HepG2 (cell line): ENCODE results near the gene PEX11A. TPM values are rescaled to one million over a fixed set of nuclear protein-coding genes. Genes with fewer than 3 reads are reported as not detected.
A peak's percentile ranks its signal among the peaks of the same experiment; 100 is the strongest.

ENCODE experiments used
- ATAC-seq: fragments of 200-7000 bp; cut with Tn5 transposase; 3 replicates; pipeline ENCODE4 v1.9.1; 2020; ENCODE audit warnings: mild to moderate bottlenecking, moderate library complexity
- BruUV-seq: library from RNA; stranded (reverse); fragments of 400-500 nt; replicated peaks from 2 replicates; lab custom pipeline; 2021; lab: Mats Ljungman, UMichigan
- CTCF ChIA-PET: fragments of 300-600 bp; formaldehyde crosslinking; extraction: SDS; loops from one replicate; lab custom pipeline; 2021; ENCODE audit warnings: low total read pairs, inconsistent platforms, low intra/inter-chr PET ratio; lab: Yijun Ruan, JAX
- POLR2A ChIA-PET: fragments of 350-600 bp; sonication (Branson Sonifier 250); formaldehyde crosslinking; loops from one replicate; lab custom pipeline; 2020; ENCODE audit warnings: antibody characterized with exemption, inconsistent platforms; lab: Yijun Ruan, JAX
- DNase-seq: peaks from one replicate; pipeline ENCODE4 v3.0.0-alpha.2; 2015; ENCODE audit warnings: low spot score
- FAIRE-seq: peaks from 3 replicates; lab custom pipeline; 2011; peaks lifted over from hg19 to GRCh38; lab: Jason Lieb, UNC
- H2AFZ ChIP-seq: one replicate; pipeline ENCODE4 v1.6.1; 2011; ENCODE audit warnings: low read length, inconsistent platforms
- H3K27ac ChIP-seq: fragments of 300-600 bp; 3 replicates; pipeline ENCODE4 v1.8.0; 2011; ENCODE audit warnings: mixed run types, mild to moderate bottlenecking, mixed read lengths, low read length, inconsistent platforms; ENCODE audit not compliant: insufficient read depth; ENCODE audit errors: extremely low read length
- H3K27me3 ChIP-seq, 2 experiments: fragments of 200-600 bp in 1 of 2; 2 replicates in 1 of 2; 3 replicates in 1 of 2; pipeline versions ENCODE4 v1.6.0 to v1.8.0; 2011; ENCODE audit warnings: low read length in 2 of 2, mild to moderate bottlenecking in 2 of 2, moderate library complexity in 2 of 2, inconsistent platforms in 1 of 2; ENCODE audit not compliant: insufficient read depth in 2 of 2, control insufficient read depth in 1 of 2
- H3K36me3 ChIP-seq, 2 experiments: fragments of 200-600 bp in 1 of 2; replicated peaks in 1 of 2; 2 replicates in 1 of 2; 3 replicates in 1 of 2; pipeline versions ENCODE4 v1.5.1 to v1.8.0; 2011; ENCODE audit warnings: low read length in 2 of 2, inconsistent platforms in 1 of 2; ENCODE audit not compliant: insufficient read depth in 2 of 2, control insufficient read depth in 1 of 2
- H3K4me1 ChIP-seq: 2 replicates; pipeline ENCODE4 v1.5.1; 2012; ENCODE audit warnings: low read length, inconsistent platforms; ENCODE audit not compliant: insufficient read depth
- H3K4me2 ChIP-seq: 2 replicates; pipeline ENCODE4 v1.6.0; 2011; ENCODE audit warnings: low read depth, low read length, inconsistent platforms
- H3K4me3 ChIP-seq, 3 experiments: fragments of 200-600 bp in 1 of 3; sonication (generic), shearing (Covaris generic) in 1 of 3; replicated peaks in 1 of 3; 2 replicates each; pipeline ENCODE4 v1.5.1; 2011 to 2016; ENCODE audit warnings: low read length in 3 of 3, inconsistent platforms in 2 of 3, low read depth in 2 of 3, mild to moderate bottlenecking in 2 of 3, control low read depth in 1 of 3, mixed read lengths in 1 of 3; ENCODE audit not compliant: insufficient read depth in 1 of 3
- H3K79me2 ChIP-seq: one replicate; pipeline ENCODE4 v1.6.1; 2011; ENCODE audit warnings: low read length, inconsistent platforms; ENCODE audit not compliant: insufficient read depth
- H3K9ac ChIP-seq: 2 replicates; pipeline ENCODE4 v1.6.0; 2011; ENCODE audit warnings: mild to moderate bottlenecking, low read depth, low read length, inconsistent platforms; ENCODE audit not compliant: insufficient read depth
- H3K9me3 ChIP-seq: 2 replicates; pipeline ENCODE4 v1.5.1; 2012; ENCODE audit warnings: mild to moderate bottlenecking, low read length
- H4K20me1 ChIP-seq: 2 replicates; pipeline ENCODE4 v1.6.0; 2011; ENCODE audit warnings: inconsistent platforms, mild to moderate bottlenecking, low read length, moderate library complexity; ENCODE audit not compliant: insufficient read depth
- AFF4 ChIP-seq: sonication (generic); formaldehyde crosslinking; IDR thresholded peaks from 2 replicates; pipeline ENCODE4 v1.4.0; 2020; ENCODE audit warnings: missing genetic modification reagents
- AHR ChIP-seq: IDR thresholded peaks from 2 replicates; pipeline ENCODE4 v1.6.1; 2018; ENCODE audit warnings: missing genetic modification reagents, missing compliant biosample characterization
- ETV5 ChIP-seq: IDR thresholded peaks from 2 replicates; pipeline ENCODE4 v1.6.1; 2018; ENCODE audit warnings: missing biosample characterization, missing genetic modification reagents, inconsistent platforms, borderline replicate concordance
- HBP1 ChIP-seq: IDR thresholded peaks from 2 replicates; pipeline ENCODE4 v1.6.1; 2016; ENCODE audit warnings: low read depth, control low read depth
- KDM2A ChIP-seq: sonication (generic); formaldehyde crosslinking; IDR thresholded peaks from 2 replicates; pipeline ENCODE4 v1.4.0; 2020; ENCODE audit warnings: low read depth, missing genetic modification reagents, borderline replicate concordance
- PHF8 ChIP-seq: sonication (generic); formaldehyde crosslinking; IDR thresholded peaks from 2 replicates; pipeline ENCODE4 v1.5.0; 2020; ENCODE audit warnings: missing genetic modification reagents
- POLR2G ChIP-seq: fragments of 200-400 bp; formaldehyde crosslinking; IDR thresholded peaks from 2 replicates; pipeline ENCODE4 v1.6.1; 2018; ENCODE audit warnings: mild to moderate bottlenecking, low read depth, low read length, moderate library complexity
- SUZ12 ChIP-seq: fragments of 150-350 bp; IDR thresholded peaks from 2 replicates; pipeline ENCODE4 v1.6.1; 2014; ENCODE audit warnings: low read depth, low read length
- ZFAT ChIP-seq: sonication (generic); formaldehyde crosslinking; conservative IDR thresholded peaks from 2 replicates; pipeline ENCODE4 v1.8.1; 2023; ENCODE audit warnings: missing genetic modification reagents, inconsistent platforms
- ZNF12 ChIP-seq: sonication (generic); formaldehyde crosslinking; IDR thresholded peaks from 2 replicates; pipeline ENCODE4 v1.5.0; 2020; ENCODE audit warnings: missing genetic modification reagents
- ZNF207 ChIP-seq: fragments of 450-650 bp; IDR thresholded peaks from 2 replicates; pipeline ENCODE4 v1.6.1; 2016; ENCODE audit warnings: antibody characterized with exemption, borderline replicate concordance
- ZNF224 ChIP-seq: sonication (generic); formaldehyde crosslinking; IDR thresholded peaks from 2 replicates; pipeline ENCODE4 v1.5.0; 2020; ENCODE audit warnings: mild to moderate bottlenecking, missing genetic modification reagents
- ZNF263 ChIP-seq: sonication (generic); formaldehyde crosslinking; IDR thresholded peaks from 2 replicates; pipeline ENCODE4 v1.4.0; 2020; ENCODE audit warnings: missing genetic modification reagents
- ZNF687 ChIP-seq: sonication (generic); formaldehyde crosslinking; IDR thresholded peaks from 2 replicates; pipeline ENCODE4 v1.5.1; 2020; ENCODE audit warnings: mild to moderate bottlenecking, missing genetic modification reagents, moderate library complexity
- ZNF766 ChIP-seq: sonication (generic); formaldehyde crosslinking; IDR thresholded peaks from 2 replicates; pipeline ENCODE4 v1.5.0; 2020; ENCODE audit warnings: missing genetic modification reagents, borderline replicate concordance
- WGBS: methylation state at CpG from one replicate; pipeline ENCODE4 v1.1.6; 2017; ENCODE audit warnings: low lambda C conversion rate; 5-methylcytosine and 5-hydroxymethylcytosine counted together
- in situ Hi-C: cut with HindIII; loops from 2 replicates; pipeline ENCODE4 v1.10.0; 2017; ENCODE audit warnings: low pct_unique_long_range_greater_than_20kb; ENCODE audit not compliant: extremely low pct_ligation_motif_present
- intact Hi-C: fragments of 100-400 bp; cut with micrococcal nuclease; formaldehyde crosslinking; loops from one replicate; pipeline ENCODE4 v1.10.0; 2022; ENCODE audit not compliant: unreplicated experiment
- polyA plus RNA-seq, 8 experiments: library from polyadenylated mRNA; depleted of rRNA in 3 of 8; stranded (reverse) in 7 of 8; unstranded in 1 of 8; fragments of >200 nt; fragmentation: Illumina TruSeq in 4 of 8; extraction: Trizol in 4 of 8; gene quantifications; 2 replicates each; pipeline versions ENCODE4 v1.2.1 to v1.2.3, GENCODE V29; 2011 to 2016; ENCODE audit warnings: low read depth in 4 of 8, missing spikeins in 1 of 8, mixed read lengths in 1 of 8; ENCODE audit not compliant: insufficient read depth in 1 of 8
- total RNA-seq, 5 experiments: library from RNA; depleted of rRNA; stranded (reverse); fragments of >200 nt; fragmentation: Illumina TruSeq; extraction: Trizol; gene quantifications; 2 replicates each; pipeline ENCODE4 v1.2.3, GENCODE V29; 2016; ENCODE audit warnings: low read depth in 1 of 5

Gene PEX11A
- total and polyA plus RNA-seq, 2 of the 13 experiments (the other 11 are each of a cell fraction or from before 2014, with no cell fraction given): 9.9 to 15.1 TPM

GRCh38 chr15:89662893-89663626 lies 27.5 kb downstream of the PEX11A start:
- ATAC-seq (peak; percentile 66), FAIRE-seq (no peak), DNase-seq (no peak)
- no peaks in the 10 kb centered on the region for H3K9me3 ChIP-seq
- in situ Hi-C loops: no loop called here
- no peak overlapping the region for H2AFZ ChIP-seq
- H3K27me3 ChIP-seq: peaks cover 0 to 1% of the 10 kb centered on the region in 2 experiments; a peak in 1 of 5 replicates
- peak overlapping the region in 2 of 3 experiments; percentile 19 to 34; a peak in 2 of 6 replicates for H3K4me3 ChIP-seq
- peak overlapping the region; percentile 18; the same call in 1 of the 2 replicates for H3K9ac ChIP-seq
- H3K36me3 ChIP-seq: no peaks in the 10 kb centered on the region
- intact Hi-C loops: no loop called here
- 21% methylated on average over 6 of the region's 11 CpGs for WGBS
- no peaks in the 10 kb centered on the region for H3K79me2 ChIP-seq
- H3K27ac ChIP-seq: no peak overlapping the region
- ChIA-PET CTCF (no interaction called here), POLR2A (no interaction called here)
- H3K4me1 ChIP-seq: peaks cover 28% of the 10 kb centered on the region
- peak overlapping the region; percentile 51 for H3K4me2 ChIP-seq
- H4K20me1 ChIP-seq: no peaks in the 10 kb centered on the region
- no TSS peak for BruUV-seq
- TF ChIP-seq HBP1 (no peak), ZFAT (CRISPR knock-in tag) (no peak), AFF4 (CRISPR knock-in tag) (no peak), ZNF687 (CRISPR knock-in tag) (peak; percentile 52), ZNF224 (CRISPR knock-in tag) (no peak), ZNF12 (CRISPR knock-in tag) (no peak), AHR (CRISPR knock-in tag) (no peak), PHF8 (CRISPR knock-in tag) (peak; percentile 35; the same call in 1 of the 2 replicates), SUZ12 (no peak), POLR2G (0 out of 2 replicates have a peak, but pooled peaks have one; percentile 25), ZNF766 (CRISPR knock-in tag) (no peak), ZNF263 (CRISPR knock-in tag) (peak; percentile 91), ETV5 (CRISPR knock-in tag) (peak; percentile 32; the same call in 1 of the 2 replicates), KDM2A (CRISPR knock-in tag) (0 out of 2 replicates have a peak, but pooled peaks have one; percentile 19), ZNF207 (no peak)
